HFFc6 (cell line): ENCODE data around the gene ESPNL. TPM values are rescaled to one million over a fixed set of nuclear protein-coding genes. Genes with fewer than 3 reads are reported as not detected.
"Not testable (repeated sequence)": the region's sequence is repeated elsewhere in the genome, so short reads cannot be mapped to it uniquely, and the experiment has no call there.

Experiments used
- DNase-seq: peaks from one replicate; pipeline ENCODE4 v3.0.0-alpha.2; 2018
- H3K27ac Mint-ChIP-seq: 2 replicates; pipeline ENCODE4 v1.8.0; 2020; ENCODE audit warnings: mild to moderate bottlenecking, mixed read lengths
- H3K27me3 Mint-ChIP-seq: 2 replicates; pipeline ENCODE4 v1.8.0; 2021; ENCODE audit warnings: mild to moderate bottlenecking, moderate library complexity, mixed read lengths; ENCODE audit not compliant: insufficient read depth
- H3K36me3 Mint-ChIP-seq: 2 replicates; pipeline ENCODE4 v1.8.0; 2021; ENCODE audit warnings: low read depth, mixed read lengths
- H3K4me1 Mint-ChIP-seq: 2 replicates; pipeline ENCODE4 v1.8.0; 2020; ENCODE audit warnings: low read depth, mixed read lengths
- H3K4me3 Mint-ChIP-seq: 2 replicates; pipeline ENCODE4 v1.8.0; 2020; ENCODE audit warnings: mild to moderate bottlenecking, moderate library complexity, mixed read lengths
- H3K9me3 Mint-ChIP-seq: 2 replicates; pipeline ENCODE4 v1.8.0; 2020; ENCODE audit warnings: mild to moderate bottlenecking, mixed read lengths
- total RNA-seq, 6 experiments: library from RNA; stranded (reverse); fragmentation: NEBNext Ultra II Directional; extraction: Animal tissue kit (Norgen Biotek cat#: 25700); gene quantifications; 2 replicates in 1 of 6; 3 replicates in 5 of 6; pipeline ENCODE4 v1.2.3, GENCODE V29; 2021
- TF ChIP-seq, protein P1 (sequence below): fragments of 200-600 bp; sonication (generic); IDR thresholded peaks from 2 replicates; pipeline ENCODE4 v1.5.0; 2021; ENCODE audit warnings: antibody characterized with exemption, mild to moderate bottlenecking

The ESPNL gene
- total RNA-seq, 6 experiments from 2014 or later = 1.0 to 3.0 (median 2.6) TPM

DNA sequence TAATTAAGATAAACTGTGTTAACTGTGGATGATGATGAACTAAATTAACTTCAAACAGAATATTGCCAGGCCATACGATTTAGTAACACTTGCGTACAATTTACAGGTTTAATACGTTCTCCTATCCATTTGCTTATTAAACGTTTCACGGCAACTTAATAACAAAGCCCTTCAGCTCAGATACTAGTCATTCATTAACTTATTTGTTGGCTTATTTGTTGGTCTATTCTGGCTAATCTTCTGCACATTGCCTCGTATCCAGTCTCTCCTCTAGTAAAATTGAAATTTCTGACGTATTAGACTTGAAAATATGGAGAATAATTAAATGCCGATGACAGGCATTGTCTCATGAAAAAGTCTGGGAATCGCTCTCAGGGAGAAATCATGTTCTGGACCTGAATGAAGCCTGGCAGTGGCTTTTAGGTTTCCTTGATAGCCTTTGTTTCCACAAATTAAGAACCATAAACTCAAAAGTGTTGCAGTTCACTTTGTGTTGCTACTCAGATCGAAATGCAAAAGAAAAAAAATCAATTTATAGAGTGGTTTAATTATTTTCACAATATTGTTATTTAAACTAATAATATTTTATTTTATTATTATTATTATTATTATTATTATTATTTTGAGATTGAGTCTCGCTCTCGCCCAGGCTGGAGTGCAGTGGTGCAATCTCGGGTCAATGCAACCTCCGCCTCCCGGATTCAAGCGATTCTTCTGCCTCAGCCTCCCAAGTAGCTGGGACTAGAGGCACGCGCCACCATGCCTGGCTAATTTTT is 34.9 kb upstream of the ESPNL start:
- TF ChIP-seq, protein P1, sequence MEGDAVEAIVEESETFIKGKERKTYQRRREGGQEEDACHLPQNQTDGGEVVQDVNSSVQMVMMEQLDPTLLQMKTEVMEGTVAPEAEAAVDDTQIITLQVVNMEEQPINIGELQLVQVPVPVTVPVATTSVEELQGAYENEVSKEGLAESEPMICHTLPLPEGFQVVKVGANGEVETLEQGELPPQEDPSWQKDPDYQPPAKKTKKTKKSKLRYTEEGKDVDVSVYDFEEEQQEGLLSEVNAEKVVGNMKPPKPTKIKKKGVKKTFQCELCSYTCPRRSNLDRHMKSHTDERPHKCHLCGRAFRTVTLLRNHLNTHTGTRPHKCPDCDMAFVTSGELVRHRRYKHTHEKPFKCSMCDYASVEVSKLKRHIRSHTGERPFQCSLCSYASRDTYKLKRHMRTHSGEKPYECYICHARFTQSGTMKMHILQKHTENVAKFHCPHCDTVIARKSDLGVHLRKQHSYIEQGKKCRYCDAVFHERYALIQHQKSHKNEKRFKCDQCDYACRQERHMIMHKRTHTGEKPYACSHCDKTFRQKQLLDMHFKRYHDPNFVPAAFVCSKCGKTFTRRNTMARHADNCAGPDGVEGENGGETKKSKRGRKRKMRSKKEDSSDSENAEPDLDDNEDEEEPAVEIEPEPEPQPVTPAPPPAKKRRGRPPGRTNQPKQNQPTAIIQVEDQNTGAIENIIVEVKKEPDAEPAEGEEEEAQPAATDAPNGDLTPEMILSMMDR = no peak
- H3K27me3 Mint-ChIP-seq = no peaks in the 10 kb centered on the region
- peaks cover 11% of the 10 kb centered on the region for H3K4me1 Mint-ChIP-seq
- H3K9me3 Mint-ChIP-seq = no peaks in the 10 kb centered on the region
- peaks cover 12% of the 10 kb centered on the region for H3K36me3 Mint-ChIP-seq
- no peak for DNase-seq
- H3K27ac Mint-ChIP-seq = no peak overlapping the region
- no peak overlapping the region for H3K4me3 Mint-ChIP-seq

DNA sequence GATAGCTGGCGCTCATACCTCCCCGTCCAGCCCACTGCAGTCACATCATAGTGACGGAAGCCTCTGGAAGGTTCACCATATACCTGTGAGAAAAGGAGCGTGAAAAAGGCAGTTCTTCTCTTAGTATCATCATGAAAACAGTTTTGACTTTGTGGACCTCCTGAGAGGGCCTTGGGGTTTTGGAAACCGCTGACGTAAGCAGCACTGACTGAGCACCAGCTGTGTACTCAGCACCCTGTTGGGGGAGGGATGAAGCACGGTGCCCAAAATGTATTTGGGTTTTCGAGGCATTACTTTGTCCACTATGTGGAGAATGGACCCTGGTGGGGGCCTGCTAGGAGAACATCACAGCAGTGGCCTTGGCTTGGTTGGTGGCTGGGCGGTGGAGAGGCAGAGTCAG is 33.9 kb upstream of the ESPNL start:
- DNase-seq = no peak
- peaks cover 10% of the 10 kb centered on the region for H3K4me1 Mint-ChIP-seq

DNA sequence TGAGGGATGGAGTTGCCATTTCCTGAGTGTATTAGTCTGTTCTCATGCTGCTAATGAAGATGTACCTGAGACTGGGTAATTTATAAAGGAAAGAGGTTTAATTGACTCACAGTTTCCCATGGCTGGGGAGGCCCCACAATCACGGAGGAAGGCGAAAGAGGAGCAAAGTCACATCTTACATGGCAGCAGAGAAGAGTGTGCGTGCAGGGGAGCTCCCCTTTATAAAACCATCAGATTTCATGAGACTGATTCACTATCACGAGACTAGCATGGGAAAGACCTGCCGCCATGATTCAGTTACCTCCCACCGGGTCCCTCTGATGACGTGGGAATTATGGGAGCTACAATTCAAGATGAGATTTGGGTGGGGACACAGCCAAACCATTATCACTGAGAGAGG is 33.4 kb upstream of the ESPNL start:
- not testable (repeated sequence) for H3K4me3 Mint-ChIP-seq, H3K27ac Mint-ChIP-seq, H3K4me1 Mint-ChIP-seq, H3K9me3 Mint-ChIP-seq, DNase-seq, H3K27me3 Mint-ChIP-seq
- H3K36me3 Mint-ChIP-seq = peaks cover 15% of the 10 kb centered on the region

More for the DNA sequence above, 33.9 kb upstream of the ESPNL start:
- Mint-ChIP-seq H3K36me3 (peaks cover 11% of the 10 kb centered on the region), H3K4me3 (no peak overlapping the region), H3K9me3 (no peaks in the 10 kb centered on the region), H3K27ac (no peak overlapping the region), H3K27me3 (no peaks in the 10 kb centered on the region)
- TF ChIP-seq, protein P1 = no peak

DNA sequence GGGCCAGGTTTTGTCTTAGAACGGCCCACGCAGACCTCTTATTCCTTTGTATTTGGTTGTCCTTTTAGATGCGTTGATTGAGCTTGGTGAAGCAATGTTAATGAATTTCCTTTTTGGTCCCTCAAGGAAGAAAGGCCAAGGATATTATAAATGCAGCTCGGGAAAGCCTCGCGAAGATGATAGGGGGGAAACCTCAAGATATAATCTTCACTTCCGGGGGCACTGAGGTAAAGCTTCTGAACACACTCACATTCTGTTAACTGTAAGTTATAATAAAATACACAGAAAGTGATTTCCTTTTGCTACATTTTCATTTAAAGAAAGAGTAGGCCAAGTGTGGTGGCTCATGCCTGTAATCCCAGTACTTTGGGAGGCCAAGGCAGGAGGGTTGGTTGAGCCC is 32.2 kb upstream of the ESPNL start:
- no peak for DNase-seq
- TF ChIP-seq, protein P1 = no peak
- no peak overlapping the region for H3K27ac Mint-ChIP-seq
- H3K9me3 Mint-ChIP-seq = peaks cover 4% of the 10 kb centered on the region; the same call in 1 of the 2 replicates
- no peak overlapping the region for H3K4me3 Mint-ChIP-seq
- H3K36me3 Mint-ChIP-seq = peaks cover 27% of the 10 kb centered on the region
- no peaks in the 10 kb centered on the region; the same call in 1 of the 2 replicates for H3K4me1 Mint-ChIP-seq
- no peaks in the 10 kb centered on the region for H3K27me3 Mint-ChIP-seq

DNA sequence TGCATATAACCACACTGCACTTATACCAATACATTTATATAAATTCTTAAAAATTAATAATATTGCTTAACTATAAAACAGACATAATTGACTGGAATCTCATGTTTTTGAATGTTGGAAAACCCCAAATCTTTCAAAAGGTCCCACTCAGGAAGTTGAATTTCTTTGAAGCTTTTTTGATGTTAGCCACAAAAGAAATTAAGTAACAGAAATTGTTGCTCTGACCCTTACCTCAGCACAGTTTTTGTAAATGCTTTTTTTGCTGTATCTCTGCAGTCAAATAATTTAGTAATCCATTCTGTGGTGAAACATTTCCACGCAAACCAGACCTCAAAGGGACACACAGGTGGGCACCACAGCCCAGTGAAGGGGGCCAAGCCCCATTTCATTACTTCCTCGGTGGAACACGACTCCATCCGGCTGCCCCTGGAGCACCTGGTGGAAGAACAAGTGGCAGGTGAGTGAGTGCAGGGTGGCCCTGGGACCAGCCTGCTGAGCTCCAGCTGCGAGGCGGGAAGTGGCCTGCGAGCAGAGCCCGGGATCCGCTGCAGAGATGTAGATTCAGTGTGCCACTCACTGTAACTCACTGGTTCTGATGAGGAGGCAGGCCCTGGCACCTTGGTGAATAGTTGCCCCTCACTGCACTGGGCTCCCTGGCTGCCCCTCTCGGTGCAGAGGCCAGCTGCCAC is 31.0 kb upstream of the ESPNL start:
- H3K27ac Mint-ChIP-seq = no peak overlapping the region
- H3K4me1 Mint-ChIP-seq = no peaks in the 10 kb centered on the region
- H3K27me3 Mint-ChIP-seq = no peaks in the 10 kb centered on the region
- peaks cover 10% of the 10 kb centered on the region; the same call in 1 of the 2 replicates for H3K9me3 Mint-ChIP-seq
- H3K4me3 Mint-ChIP-seq = no peak overlapping the region
- H3K36me3 Mint-ChIP-seq = peaks cover 37% of the 10 kb centered on the region
- DNase-seq = no peak
- TF ChIP-seq, protein P1 = no peak

DNA sequence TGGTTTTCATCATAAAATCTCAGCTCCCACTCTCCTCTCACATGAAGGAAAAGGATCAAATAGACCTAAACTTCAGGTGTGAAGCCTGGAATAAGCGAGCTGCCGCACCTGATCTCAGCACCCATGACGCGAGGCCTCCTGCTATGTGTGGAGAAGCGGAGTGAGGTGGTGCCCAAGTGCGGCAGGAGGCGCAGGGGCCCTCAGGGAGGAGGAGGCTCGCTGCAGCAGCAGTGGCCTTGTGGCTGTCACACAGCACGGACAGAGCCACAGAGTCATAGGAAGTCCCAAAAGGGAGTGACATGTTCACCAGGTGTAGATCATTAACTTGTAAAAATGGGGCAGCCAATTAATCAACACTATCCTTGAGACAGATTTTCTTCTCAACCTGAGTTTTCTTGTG is 30.3 kb upstream of the ESPNL start:
- peaks cover 41% of the 10 kb centered on the region for H3K36me3 Mint-ChIP-seq

More for the DNA sequence above, 30.3 kb upstream of the ESPNL start:
- Mint-ChIP-seq H3K9me3 (peaks cover 10% of the 10 kb centered on the region; the same call in 1 of the 2 replicates), H3K27ac (no peak overlapping the region), H3K27me3 (no peaks in the 10 kb centered on the region), H3K4me3 (no peak overlapping the region), H3K4me1 (no peaks in the 10 kb centered on the region)
- no peak for DNase-seq
- TF ChIP-seq, protein P1 = no peak
